SK-N-MC (cell line): ENCODE results near the gene GLT6D1.

ENCODE experiments used
- DNase-seq: peaks from one replicate; pipeline ENCODE4 v3.0.0-alpha.2; 2011; ENCODE audit warnings: low read depth, low spot score
- H3K27ac ChIP-seq: fragments of 200-600 bp; sonication (generic); 2 replicates; pipeline ENCODE4 v1.5.1; 2016; ENCODE audit warnings: mixed run types
- H3K36me3 ChIP-seq: fragments of 200-600 bp; sonication (generic); 2 replicates; pipeline ENCODE4 v1.6.1; 2017; ENCODE audit warnings: antibody characterized with exemption, low read length, mixed read lengths; ENCODE audit not compliant: insufficient read depth
- H3K4me3 ChIP-seq: fragments of 200-600 bp; sonication (generic); 2 replicates; pipeline ENCODE4 v1.5.1; 2016
- H3K9ac ChIP-seq: fragments of 200-600 bp; sonication (generic); 2 replicates; pipeline ENCODE4 v1.8.0; 2017; ENCODE audit warnings: mixed run types, mixed read lengths; ENCODE audit not compliant: insufficient read length
- H3K9me3 ChIP-seq: fragments of 200-600 bp; sonication (generic); 2 replicates; pipeline ENCODE4 v1.6.1; 2017; ENCODE audit warnings: low read depth, mild to moderate bottlenecking, antibody characterized with exemption, low read length, moderate library complexity, mixed read lengths
- EZH2 ChIP-seq: fragments of 200-600 bp; sonication (generic); IDR thresholded peaks from one replicate; pipeline ENCODE4 v1.6.1; 2017; ENCODE audit warnings: antibody characterized with exemption
- FOXP2 ChIP-seq: optimal IDR thresholded peaks from 2 replicates; pipeline ENCODE3; 2011; ENCODE audit warnings: mild to moderate bottlenecking, moderate library complexity; ENCODE audit not compliant: insufficient read depth; ENCODE audit errors: extremely low read length, control extremely low read depth
- POLR2AphosphoS5 ChIP-seq: IDR thresholded peaks from 2 replicates; pipeline ENCODE4 v1.6.1; 2012; ENCODE audit warnings: mild to moderate bottlenecking, low read depth, low read length, borderline replicate concordance

GLT6D1 gene

DNA sequence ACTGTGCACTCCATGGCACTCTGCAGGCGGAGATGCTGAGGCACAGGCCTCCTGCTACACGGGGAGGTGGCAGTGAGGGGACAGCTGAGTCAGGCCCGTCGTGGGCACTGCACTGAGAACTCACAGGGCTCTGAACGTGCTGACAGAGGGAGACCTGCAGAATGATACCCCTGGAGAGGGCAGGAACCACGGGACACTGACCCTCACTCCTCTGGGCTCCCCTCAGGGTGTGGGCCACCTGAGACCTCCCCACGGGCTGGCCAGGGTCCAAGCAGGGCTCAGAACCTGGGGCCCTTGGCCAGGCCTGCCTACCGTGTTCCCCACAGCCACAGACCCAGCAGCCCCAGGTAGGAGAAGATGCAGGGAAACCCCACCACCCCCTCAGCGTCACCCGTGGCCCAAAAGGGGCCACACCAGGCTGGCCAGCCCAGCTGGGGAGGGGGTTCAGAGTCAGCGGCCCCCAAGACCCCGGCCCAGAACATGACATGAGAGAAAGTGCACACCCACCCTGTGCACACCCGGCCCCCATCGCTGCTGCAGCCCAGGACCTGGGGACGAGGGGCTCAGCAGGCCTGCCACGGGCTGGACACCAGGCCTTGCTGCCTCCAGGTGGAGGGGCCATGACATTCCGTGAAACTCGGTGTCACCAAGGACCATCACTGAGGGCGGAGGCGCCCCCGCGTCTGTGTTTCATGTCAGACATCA lies 30.9 kb downstream of the GLT6D1 start:
- DNase-seq, result no peak
- H3K9me3 ChIP-seq, result no peaks in the 10 kb centered on the region
- TF ChIP-seq FOXP2, result no peak
- TF ChIP-seq POLR2AphosphoS5, result no peak
- TF ChIP-seq EZH2, result no peak

GRCh38 chr9:135607401-135608293 lies 31.7 kb downstream of the GLT6D1 start:
- Histone ChIP-seq H3K4me3 (no peak overlapping the region), H3K9ac (no peak overlapping the region), H3K27ac (no peak overlapping the region), H3K36me3 (no peaks in the 10 kb centered on the region), H3K9me3 (no peaks in the 10 kb centered on the region)
- TF ChIP-seq EZH2 (no peak), POLR2AphosphoS5 (no peak), FOXP2 (no peak)
- no peak for DNase-seq

More for the DNA sequence above, 30.9 kb downstream of the GLT6D1 start:
- H3K36me3 ChIP-seq, result no peaks in the 10 kb centered on the region
- H3K27ac ChIP-seq, result no peak overlapping the region
- H3K9ac ChIP-seq, result no peak overlapping the region
- H3K4me3 ChIP-seq, result no peak overlapping the region

- TF ChIP-seq POLR2AphosphoS5, result no peak
- TF ChIP-seq FOXP2, result no peak
- no peak for TF ChIP-seq EZH2
- H3K9ac ChIP-seq, result no peak overlapping the region
- H3K27ac ChIP-seq, result no peak overlapping the region
- H3K9me3 ChIP-seq, result no peaks in the 10 kb centered on the region
- no peaks in the 10 kb centered on the region for H3K36me3 ChIP-seq
- no peak overlapping the region for H3K4me3 ChIP-seq
- no peak for DNase-seq
These were observed 32.5 kb downstream of the GLT6D1 start for GRCh38 chr9:135606885-135607259.

- Histone ChIP-seq H3K4me3 (no peak overlapping the region), H3K9ac (no peak overlapping the region), H3K27ac (no peak overlapping the region), H3K9me3 (no peaks in the 10 kb centered on the region), H3K36me3 (no peaks in the 10 kb centered on the region)
- no peak for TF ChIP-seq EZH2
- no peak for TF ChIP-seq POLR2AphosphoS5
- TF ChIP-seq FOXP2, result no peak
- no peak for DNase-seq
These were observed 34.0 kb downstream of the GLT6D1 start for GRCh38 chr9:135605238-135605781.

- DNase-seq, result no peak
- TF ChIP-seq POLR2AphosphoS5 (no peak), FOXP2 (no peak), EZH2 (no peak)
- H3K9ac ChIP-seq, result no peak overlapping the region
These were observed 34.7 kb downstream of the GLT6D1 start for GRCh38 chr9:135604437-135605237.

GRCh38 chr9:135602789-135603481 lies 36.4 kb downstream of the GLT6D1 start:
- H3K36me3 ChIP-seq, result no peaks in the 10 kb centered on the region
- H3K27ac ChIP-seq, result no peak overlapping the region
- no peak for DNase-seq
- H3K9me3 ChIP-seq, result no peaks in the 10 kb centered on the region
- H3K9ac ChIP-seq, result no peak overlapping the region
- TF ChIP-seq POLR2AphosphoS5 (no peak), EZH2 (no peak), FOXP2 (no peak)
- H3K4me3 ChIP-seq, result no peak overlapping the region

More at GRCh38 chr9:135604437-135605237, 34.7 kb downstream of the GLT6D1 start:
- Histone ChIP-seq H3K36me3 (no peaks in the 10 kb centered on the region), H3K4me3 (no peak overlapping the region), H3K27ac (no peak overlapping the region), H3K9me3 (no peaks in the 10 kb centered on the region)

GRCh38 chr9:135601988-135602387 lies 37.4 kb downstream of the GLT6D1 start:
- TF ChIP-seq POLR2AphosphoS5 (no peak), EZH2 (no peak), FOXP2 (no peak)
- no peak for DNase-seq
- Histone ChIP-seq H3K9me3 (no peaks in the 10 kb centered on the region), H3K27ac (no peak overlapping the region), H3K36me3 (no peaks in the 10 kb centered on the region), H3K9ac (no peak overlapping the region), H3K4me3 (no peak overlapping the region)
